ENCODE data around the gene MYO6.

MYO6 gene

GRCh38 chr6:75808507-75808906 is 59.5 kb downstream of the MYO6 start:
- no peak overlapping the region for H3K27ac ChIP-seq

DNA sequence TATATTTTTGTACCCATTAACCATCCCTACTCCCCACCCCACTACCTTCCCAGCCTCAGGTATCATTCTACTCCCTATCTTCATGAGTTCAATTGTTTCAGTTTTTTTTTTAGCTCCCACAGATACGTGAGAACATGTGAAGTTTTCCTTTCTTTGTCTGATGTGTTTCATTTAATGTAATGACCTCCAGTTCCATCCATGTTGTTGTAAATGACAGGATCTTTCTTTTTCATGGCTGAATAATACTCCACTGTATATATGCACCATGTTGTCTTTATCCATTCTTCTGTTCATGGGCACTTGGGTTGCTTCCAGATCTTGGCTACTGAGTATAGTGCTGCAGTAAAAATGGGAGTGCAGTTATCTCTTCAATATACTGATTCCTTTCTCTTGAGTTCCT is 63.5 kb downstream of the MYO6 start:
- H3K27ac ChIP-seq = no peak overlapping the region
- TF ChIP-seq ZFX (IDR thresholded peaks at IDR 0.05; ENCODE audit: borderline replicate concordance) (no peak), CTCF (IDR thresholded peaks at IDR 0.05) (no peak)

More at GRCh38 chr6:75808507-75808906, 59.5 kb downstream of the MYO6 start:
- TF ChIP-seq ZFX (IDR thresholded peaks at IDR 0.05; ENCODE audit: borderline replicate concordance) = no peak
- TF ChIP-seq CTCF (IDR thresholded peaks at IDR 0.05) = no peak

DNA sequence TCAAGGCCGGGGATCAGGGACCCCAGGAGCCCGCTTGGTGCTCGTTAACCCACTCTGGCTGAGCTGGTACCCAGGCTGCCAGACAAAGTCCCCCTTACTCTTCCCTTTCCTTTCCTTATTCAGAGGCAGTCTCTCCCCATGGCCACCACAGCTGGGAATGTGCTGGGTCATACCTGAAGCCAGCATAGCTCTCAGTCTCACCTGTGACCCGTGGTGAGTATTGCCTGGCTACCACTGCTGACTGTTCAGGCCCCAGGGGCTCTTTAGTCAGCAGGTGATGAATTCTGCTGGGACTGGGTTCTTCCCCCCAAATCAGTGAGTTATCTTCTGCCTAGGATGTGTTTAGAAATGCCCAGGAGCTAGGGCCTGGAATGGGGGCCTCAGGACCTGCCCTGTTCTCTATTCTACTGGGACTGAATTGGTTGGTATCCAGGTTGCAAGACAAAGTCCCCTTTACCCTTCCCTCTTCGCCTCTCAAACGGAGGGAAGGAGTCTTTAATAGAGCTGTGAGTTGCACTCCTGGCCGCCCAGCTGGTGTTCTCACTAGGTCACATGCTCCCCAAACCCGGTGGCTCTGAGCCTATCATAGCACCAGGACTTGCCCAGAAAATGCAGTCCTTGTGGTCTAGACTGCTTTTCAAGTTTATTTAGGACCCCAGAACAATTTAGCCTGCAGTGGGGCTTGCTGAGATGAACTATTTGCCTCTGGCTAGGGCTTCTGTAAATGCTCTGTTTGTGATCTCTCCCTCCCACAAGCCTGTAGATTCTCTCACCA is 64.6 kb downstream of the MYO6 start:
- H3K27ac ChIP-seq = no peak overlapping the region
- TF ChIP-seq CTCF (IDR thresholded peaks at IDR 0.05) (no peak), ZFX (IDR thresholded peaks at IDR 0.05; ENCODE audit: borderline replicate concordance) (no peak)

GRCh38 chr6:75815756-75816155 is 66.7 kb downstream of the MYO6 start:
- no peak overlapping the region for H3K27ac ChIP-seq
- TF ChIP-seq ZFX (IDR thresholded peaks at IDR 0.05; ENCODE audit: borderline replicate concordance) (no peak), CTCF (IDR thresholded peaks at IDR 0.05) (no peak)

GRCh38 chr6:75818098-75818855 is 69.2 kb downstream of the MYO6 start:
- H3K27ac ChIP-seq = no peak overlapping the region
- TF ChIP-seq ZFX (IDR thresholded peaks at IDR 0.05; ENCODE audit: borderline replicate concordance) (no peak), CTCF (IDR thresholded peaks at IDR 0.05) (no peak)

GRCh38 chr6:75819776-75820487 is 70.9 kb downstream of the MYO6 start:
- TF ChIP-seq CTCF (IDR thresholded peaks at IDR 0.05) (no peak), ZFX (IDR thresholded peaks at IDR 0.05; ENCODE audit: borderline replicate concordance) (no peak)
- peak overlapping the region; percentile 16 for H3K27ac ChIP-seq

Data from 22Rv1 (cell line).